A673 (cell line): Measurements from ENCODE around the gene DES.

Experiments used
- EZH2 ChIP-seq: fragments of 200-600 bp; sonication (generic); IDR thresholded peaks from 2 replicates; pipeline ENCODE4 v1.6.1; 2017; ENCODE audit warnings: borderline replicate concordance, low read depth, mild to moderate bottlenecking, mixed read lengths, antibody characterized with exemption, low read length; ENCODE audit not compliant: poor library complexity, severe bottlenecking
- TF ChIP-seq, protein P1 (sequence below): fragments of 300-800, 200-600 bp; sonication (generic); conservative IDR thresholded peaks from 2 replicates; pipeline ENCODE4 v1.5.1; 2017; ENCODE audit warnings: low read depth, mild to moderate bottlenecking, antibody characterized with exemption, low read length, moderate library complexity, mixed read lengths

DNA sequence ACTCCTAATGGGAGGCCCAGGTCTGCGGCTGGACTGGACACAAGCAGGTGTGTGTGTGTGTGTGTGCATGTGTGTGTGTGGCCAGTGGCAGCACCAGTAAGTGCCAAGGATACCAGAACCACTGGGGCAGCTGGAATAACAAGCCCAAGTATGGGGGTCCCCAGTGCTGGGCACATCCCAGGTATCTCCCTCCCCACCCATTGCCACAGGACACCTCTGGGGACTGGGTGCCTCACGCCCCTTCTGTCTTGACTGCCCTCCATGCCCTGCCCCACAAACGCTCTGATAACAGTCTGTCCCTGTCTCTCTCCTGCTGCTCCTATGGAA is 25.5 kb downstream of the DES start:
- TF ChIP-seq, protein P1, sequence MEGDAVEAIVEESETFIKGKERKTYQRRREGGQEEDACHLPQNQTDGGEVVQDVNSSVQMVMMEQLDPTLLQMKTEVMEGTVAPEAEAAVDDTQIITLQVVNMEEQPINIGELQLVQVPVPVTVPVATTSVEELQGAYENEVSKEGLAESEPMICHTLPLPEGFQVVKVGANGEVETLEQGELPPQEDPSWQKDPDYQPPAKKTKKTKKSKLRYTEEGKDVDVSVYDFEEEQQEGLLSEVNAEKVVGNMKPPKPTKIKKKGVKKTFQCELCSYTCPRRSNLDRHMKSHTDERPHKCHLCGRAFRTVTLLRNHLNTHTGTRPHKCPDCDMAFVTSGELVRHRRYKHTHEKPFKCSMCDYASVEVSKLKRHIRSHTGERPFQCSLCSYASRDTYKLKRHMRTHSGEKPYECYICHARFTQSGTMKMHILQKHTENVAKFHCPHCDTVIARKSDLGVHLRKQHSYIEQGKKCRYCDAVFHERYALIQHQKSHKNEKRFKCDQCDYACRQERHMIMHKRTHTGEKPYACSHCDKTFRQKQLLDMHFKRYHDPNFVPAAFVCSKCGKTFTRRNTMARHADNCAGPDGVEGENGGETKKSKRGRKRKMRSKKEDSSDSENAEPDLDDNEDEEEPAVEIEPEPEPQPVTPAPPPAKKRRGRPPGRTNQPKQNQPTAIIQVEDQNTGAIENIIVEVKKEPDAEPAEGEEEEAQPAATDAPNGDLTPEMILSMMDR: no peak
- no peak for TF ChIP-seq EZH2
